ENCODE results near the gene NTM. TPM values are rescaled to one million over a fixed set of nuclear protein-coding genes. Genes with fewer than 3 reads are reported as not detected.

The NTM gene
- polyA plus RNA-seq, 1 donor (not counting 4 experiments of a cell fraction or from before 2014, with no cell fraction given), result 47.9 TPM

GRCh38 chr11:131549099-131549498 lies 178.7 kb downstream of the NTM start:
- Histone ChIP-seq H3K4me3 (ENCODE audit: control insufficient read depth in 2 of 3, extremely low read depth in 1 of 3, insufficient read depth in 2 of 3, low read depth in 1 of 3, low read length in 3 of 3) (no peak overlapping the region), H3K79me2 (ENCODE audit: control insufficient read depth, insufficient read depth, low read length) (no peaks in the 10 kb centered on the region), H3K9me3 (ENCODE audit: control insufficient read depth, low read depth, low read length) (no peaks in the 10 kb centered on the region), H4K20me1 (ENCODE audit: control insufficient read depth, extremely low read depth, insufficient read depth, low read length) (no peaks in the 10 kb centered on the region), H3K4me1 (ENCODE audit: control insufficient read depth, extremely low read depth, insufficient read depth, low read length) (no peaks in the 10 kb centered on the region), H3K4me2 (ENCODE audit: control insufficient read depth, extremely low read depth, insufficient read depth, low read depth, low read length) (no peak overlapping the region), H3K27ac (ENCODE audit: control insufficient read depth, insufficient read depth, low read length) (no peak overlapping the region), H3K27me3 (ENCODE audit: control insufficient read depth, extremely low read depth, insufficient read depth, low read length) (no peaks in the 10 kb centered on the region), H3K9me1 (ENCODE audit: control insufficient read depth, extremely low read depth, insufficient read depth, low read length) (no peaks in the 10 kb centered on the region), H2AFZ (ENCODE audit: control insufficient read depth, low read length) (no peak overlapping the region), H3K36me3 (ENCODE audit: control insufficient read depth in 2 of 2, extremely low read depth in 1 of 2, insufficient read depth in 2 of 2, low read length in 2 of 2) (no peaks in the 10 kb centered on the region), H3K9ac (ENCODE audit: control insufficient read depth, extremely low read depth, insufficient read depth, low read length) (no peak overlapping the region)
- dilution Hi-C loops (cut with MboI; ENCODE audit: extremely low pct_ligation_motif_present, low sequenced_read_pairs), result no loop called here
- no peak for DNase-seq (ENCODE audit: low read depth, low spot score)
- no peak for FAIRE-seq
- TF ChIP-seq CTCF (optimal IDR thresholded peaks at IDR 0.05 in 1 of 3, IDR thresholded peaks at IDR 0.05 in 1 of 3, conservative IDR thresholded peaks at IDR 0.05 in 1 of 3; ENCODE audit: extremely low read depth in 1 of 3, insufficient read depth in 2 of 3, low read length in 3 of 3) (no peak), EZH2 (IDR thresholded peaks at IDR 0.05; ENCODE audit: low read length) (no peak)

GRCh38 chr11:131549770-131550169 lies 179.4 kb downstream of the NTM start:
- Histone ChIP-seq H3K4me2 (ENCODE audit: control insufficient read depth, extremely low read depth, insufficient read depth, low read depth, low read length) (no peak overlapping the region), H3K4me3 (ENCODE audit: control insufficient read depth in 2 of 3, extremely low read depth in 1 of 3, insufficient read depth in 2 of 3, low read depth in 1 of 3, low read length in 3 of 3) (no peak overlapping the region), H3K36me3 (ENCODE audit: control insufficient read depth in 2 of 2, extremely low read depth in 1 of 2, insufficient read depth in 2 of 2, low read length in 2 of 2) (no peaks in the 10 kb centered on the region), H3K4me1 (ENCODE audit: control insufficient read depth, extremely low read depth, insufficient read depth, low read length) (no peaks in the 10 kb centered on the region), H3K9me3 (ENCODE audit: control insufficient read depth, low read depth, low read length) (no peaks in the 10 kb centered on the region), H3K9ac (ENCODE audit: control insufficient read depth, extremely low read depth, insufficient read depth, low read length) (no peak overlapping the region), H3K9me1 (ENCODE audit: control insufficient read depth, extremely low read depth, insufficient read depth, low read length) (no peaks in the 10 kb centered on the region), H4K20me1 (ENCODE audit: control insufficient read depth, extremely low read depth, insufficient read depth, low read length) (no peaks in the 10 kb centered on the region), H2AFZ (ENCODE audit: control insufficient read depth, low read length) (no peak overlapping the region), H3K27me3 (ENCODE audit: control insufficient read depth, extremely low read depth, insufficient read depth, low read length) (no peaks in the 10 kb centered on the region), H3K27ac (ENCODE audit: control insufficient read depth, insufficient read depth, low read length) (no peak overlapping the region), H3K79me2 (ENCODE audit: control insufficient read depth, insufficient read depth, low read length) (no peaks in the 10 kb centered on the region)
- dilution Hi-C loops (cut with MboI; ENCODE audit: extremely low pct_ligation_motif_present, low sequenced_read_pairs), result no loop called here
- FAIRE-seq (no peak), DNase-seq (ENCODE audit: low read depth, low spot score) (no peak)
- TF ChIP-seq EZH2 (IDR thresholded peaks at IDR 0.05; ENCODE audit: low read length) (no peak), CTCF (optimal IDR thresholded peaks at IDR 0.05 in 1 of 3, IDR thresholded peaks at IDR 0.05 in 1 of 3, conservative IDR thresholded peaks at IDR 0.05 in 1 of 3; ENCODE audit: extremely low read depth in 1 of 3, insufficient read depth in 2 of 3, low read length in 3 of 3) (no peak)
